Naive thymus-derived CD4-positive, alpha-beta T cell (primary cell): ENCODE results near the gene LPXN. TPM values are rescaled to one million over a fixed set of nuclear protein-coding genes. Genes with fewer than 3 reads are reported as not detected.
"Not testable (repeated sequence)": the region's sequence is repeated elsewhere in the genome, so short reads cannot be mapped to it uniquely, and the experiment has no call there.

Experiments
- ATAC-seq: fragments of 150-1000 bp; cut with Tn5 transposase; 2 replicates; pipeline ENCODE4 v1.10.0; 2021; ENCODE audit warnings: mild to moderate bottlenecking, moderate library complexity
- CTCF ChIA-PET: fragments of 350-600 bp; sonication (Branson Sonifier 250); formaldehyde crosslinking; loops from one replicate; lab custom pipeline; 2021; ENCODE audit warnings: antibody characterized with exemption; lab: Charles Lee
- POLR2A ChIA-PET: fragments of 350-600 bp; sonication (Branson Sonifier 250); formaldehyde crosslinking; loops from one replicate; lab custom pipeline; 2021; ENCODE audit warnings: antibody characterized with exemption, inconsistent platforms; lab: Charles Lee
- DNase-seq, 9 donors: peaks; one replicate each; pipeline versions ENCODE4 v3.0.0 to v3.0.0-alpha.2; 2020 to 2022; ENCODE audit warnings: mixed read lengths in 1 of 9
- H3K27ac ChIP-seq: one replicate; pipeline ENCODE4 v1.7.0; 2013; ENCODE audit warnings: mild to moderate bottlenecking, low read depth, low read length, moderate library complexity
- H3K27me3 ChIP-seq, 2 donors: one replicate each; pipeline ENCODE4 v1.7.0; 2013; ENCODE audit warnings: low read length in 2 of 2, mild to moderate bottlenecking in 2 of 2, moderate library complexity in 2 of 2; ENCODE audit not compliant: control insufficient read depth in 2 of 2, insufficient read depth in 2 of 2
- H3K36me3 ChIP-seq, 3 experiments: 1 replicate in 2 of 3; 2 replicates in 1 of 3; pipeline ENCODE4 v1.7.0; 2013; ENCODE audit warnings: low read length in 3 of 3, mild to moderate bottlenecking in 3 of 3, moderate library complexity in 1 of 3; ENCODE audit not compliant: insufficient read depth in 3 of 3, control insufficient read depth in 2 of 3
- H3K4me1 ChIP-seq, 2 donors: one replicate each; pipeline ENCODE4 v1.7.0; 2013; ENCODE audit warnings: low read length in 2 of 2, mild to moderate bottlenecking in 2 of 2, moderate library complexity in 1 of 2; ENCODE audit not compliant: control insufficient read depth in 2 of 2, insufficient read depth in 2 of 2
- H3K4me3 ChIP-seq: 2 replicates; pipeline ENCODE4 v1.7.0; 2013; ENCODE audit warnings: mild to moderate bottlenecking, low read length
- H3K9me3 ChIP-seq, 3 experiments: 1 replicate in 2 of 3; 2 replicates in 1 of 3; pipeline ENCODE4 v1.7.0; 2013; ENCODE audit warnings: low read length in 3 of 3; ENCODE audit not compliant: control insufficient read depth in 2 of 3
- H3K27ac Mint-ChIP-seq, 9 donors: one replicate each; pipeline ENCODE4 v1.8.0; 2020 to 2022; ENCODE audit warnings: mixed read lengths in 9 of 9, mild to moderate bottlenecking in 8 of 9, moderate library complexity in 5 of 9, inconsistent platforms in 2 of 9
- H3K27me3 Mint-ChIP-seq, 5 donors: one replicate each; pipeline ENCODE4 v1.8.0; 2021 to 2022; ENCODE audit warnings: mixed read lengths in 5 of 5, mild to moderate bottlenecking in 1 of 5
- H3K36me3 Mint-ChIP-seq, 5 donors: one replicate each; pipeline ENCODE4 v1.8.0; 2020 to 2022; ENCODE audit warnings: mixed read lengths in 5 of 5, mild to moderate bottlenecking in 3 of 5, inconsistent platforms in 1 of 5
- H3K4me1 Mint-ChIP-seq, 7 donors: one replicate each; pipeline ENCODE4 v1.8.0; 2020 to 2022; ENCODE audit warnings: mixed read lengths in 7 of 7, mild to moderate bottlenecking in 3 of 7, inconsistent platforms in 1 of 7
- H3K4me3 Mint-ChIP-seq, 10 donors: one replicate each; pipeline ENCODE4 v1.8.0; 2020 to 2022; ENCODE audit warnings: mild to moderate bottlenecking in 10 of 10, mixed read lengths in 10 of 10, moderate library complexity in 6 of 10, inconsistent platforms in 2 of 10
- H3K9me3 Mint-ChIP-seq, 11 donors: one replicate each; pipeline ENCODE4 v1.8.0; 2020 to 2022; ENCODE audit warnings: mixed read lengths in 11 of 11, mild to moderate bottlenecking in 4 of 11, inconsistent platforms in 1 of 11, moderate library complexity in 1 of 11
- intact Hi-C, 2 donors: fragments of 100-400 bp; cut with micrococcal nuclease; formaldehyde crosslinking; loops; one replicate each; pipeline ENCODE4 v1.15.1; 2023
- polyA plus RNA-seq, 2 donors: library from polyadenylated mRNA; unstranded; fragments of 300-500 nt; fragmentation: Illumina TruSeq; gene quantifications; one replicate each; pipeline ENCODE4 v1.2.3, GENCODE V29; 2021
- total RNA-seq, 6 experiments: library from RNA in 5 of 6; stranded (reverse) in 5 of 6; gene quantifications; 1 replicate in 5 of 6; 2 replicates in 1 of 6; pipeline ENCODE4 v1.2.3 and lab custom pipeline; 2021 to 2026

LPXN gene
- total and polyA plus RNA-seq, 7 experiments from 2014 or later: 58.2 to 215 (median 143) TPM

DNA sequence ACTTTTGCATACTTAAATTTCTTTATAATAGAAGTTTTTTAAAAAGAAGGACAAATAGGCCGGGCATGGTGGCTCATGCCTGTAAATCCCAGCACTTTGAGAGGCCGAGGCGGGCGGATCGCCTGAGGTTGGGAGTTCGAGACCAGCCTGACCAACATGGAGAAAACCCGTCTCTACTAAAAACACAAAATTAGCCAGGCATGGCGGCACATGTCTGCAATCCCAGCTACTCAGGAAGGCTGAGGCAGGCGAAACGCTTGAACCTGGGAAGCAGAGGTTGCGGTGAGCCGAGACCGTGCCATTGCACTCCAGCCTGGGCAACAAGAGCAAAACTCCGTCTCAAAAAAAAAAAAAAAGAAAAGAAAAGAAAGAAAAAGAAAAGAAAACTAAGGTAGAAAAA, 2.8 kb downstream of the LPXN start:
- H3K9me3 ChIP-seq, ATAC-seq, H3K27me3 Mint-ChIP-seq, H3K27me3 ChIP-seq, DNase-seq, H3K9me3 Mint-ChIP-seq: not testable (repeated sequence)
- peaks cover 5 to 41% (median 19%) of the 10 kb centered on the region in 5 donors for H3K36me3 Mint-ChIP-seq
- POLR2A ChIA-PET: interaction anchor here (0.7 to 8.6 kb wide), 7 partner anchors 13 to 920 kb away, joined by 3 to 140 read pairs (median 3); no protein-coding TSS in a partner anchor
- peak overlapping the region; percentile 98 for H3K27ac ChIP-seq
- H3K27ac Mint-ChIP-seq: peak overlapping the region; percentile 90 to 100 (median 98)
- H3K36me3 ChIP-seq: peaks cover 5 to 23% (median 7%) of the 10 kb centered on the region in 3 experiments
- intact Hi-C loops: loop anchor here in 1 of 2 donors (10.0 kb wide), 1 partner anchor 1148 kb away; the partner anchor contains the start of gene SLC43A3
- H3K4me3 ChIP-seq: peak overlapping the region; percentile 99
- CTCF ChIA-PET: interaction anchor here (0.7 to 1.7 kb wide), 3 partner anchors 20 to 49 kb away, joined by 4 to 5 read pairs (median 5); no protein-coding TSS in a partner anchor
- peaks cover 33 to 90% (median 75%) of the 10 kb centered on the region in 7 donors for H3K4me1 Mint-ChIP-seq
- H3K4me1 ChIP-seq: peaks cover 29 to 49% of the 10 kb centered on the region in 2 donors
- peak overlapping the region; percentile 87 to 99 (median 96) for H3K4me3 Mint-ChIP-seq

DNA sequence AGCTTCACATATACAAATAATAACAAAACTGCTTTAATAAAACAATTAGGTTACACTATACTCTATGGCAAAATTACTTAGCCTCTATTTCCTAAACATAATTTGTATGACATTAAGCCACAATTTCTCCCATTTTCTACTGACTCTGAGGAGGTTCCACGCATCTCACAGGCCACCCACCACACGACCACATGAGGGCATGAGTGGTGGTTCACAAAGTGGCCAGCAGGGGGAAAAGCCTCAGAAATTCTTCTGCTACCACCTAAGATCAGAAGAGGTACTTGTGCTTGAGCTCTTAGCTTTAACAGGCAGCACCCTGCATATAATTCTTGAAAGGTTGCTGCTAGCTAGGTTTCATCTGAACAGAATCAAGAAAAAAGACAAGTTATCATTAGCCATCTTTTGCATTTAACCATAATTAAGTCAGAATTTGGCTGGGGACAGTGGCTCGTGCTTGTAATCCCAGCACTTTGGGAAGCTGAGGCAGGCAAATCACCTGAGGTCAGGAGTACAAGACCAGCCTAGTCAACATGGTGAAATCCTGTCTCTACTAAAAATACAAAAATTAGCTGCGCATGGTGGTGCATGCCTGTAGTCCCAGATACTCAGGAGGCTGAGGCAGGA, 7.7 kb downstream of the LPXN start:
- H3K9me3 Mint-ChIP-seq: no peaks in the 10 kb centered on the region
- H3K27ac Mint-ChIP-seq: peak overlapping the region in 8 of 9 donors; percentile 0 to 89 (median 49)
- H3K36me3 Mint-ChIP-seq: peaks cover 12 to 41% (median 32%) of the 10 kb centered on the region in 5 donors
- Histone ChIP-seq H3K27ac (no peak overlapping the region), H3K9me3 (no peaks in the 10 kb centered on the region), H3K4me1 (peaks cover 24 to 53% of the 10 kb centered on the region in 2 donors), H3K4me3 (no peak overlapping the region), H3K27me3 (no peaks in the 10 kb centered on the region), H3K36me3 (peaks cover 5 to 31% (median 15%) of the 10 kb centered on the region in 3 experiments)
- POLR2A ChIA-PET: interaction anchor here (0.6 to 4.1 kb wide), 9 partner anchors 9 to 1002 kb away, joined by 3 to 60 read pairs (median 4); partner anchors contain the start of genes LPXN and ZFP91
- H3K27me3 Mint-ChIP-seq: no peaks in the 10 kb centered on the region
- intact Hi-C loops: loop anchor here (1.0 to 2.0 kb wide), 5 partner anchors 11 to 221 kb away; partner anchors contain the start of gene ZFP91 (in 1 of the 2)
- peak; percentile 48 to 79 (median 75) for DNase-seq
- ATAC-seq: peak; percentile 99
- peaks cover 43 to 79% (median 58%) of the 10 kb centered on the region in 7 donors for H3K4me1 Mint-ChIP-seq
- CTCF ChIA-PET: interaction anchor here (0.6 to 3.6 kb wide), 35 partner anchors 9 to 1237 kb away, joined by 3 to 27 read pairs (median 4); partner anchors contain the start of genes LPXN and ZFP91
- peak overlapping the region; percentile 20 to 71 (median 62) for H3K4me3 Mint-ChIP-seq

DNA sequence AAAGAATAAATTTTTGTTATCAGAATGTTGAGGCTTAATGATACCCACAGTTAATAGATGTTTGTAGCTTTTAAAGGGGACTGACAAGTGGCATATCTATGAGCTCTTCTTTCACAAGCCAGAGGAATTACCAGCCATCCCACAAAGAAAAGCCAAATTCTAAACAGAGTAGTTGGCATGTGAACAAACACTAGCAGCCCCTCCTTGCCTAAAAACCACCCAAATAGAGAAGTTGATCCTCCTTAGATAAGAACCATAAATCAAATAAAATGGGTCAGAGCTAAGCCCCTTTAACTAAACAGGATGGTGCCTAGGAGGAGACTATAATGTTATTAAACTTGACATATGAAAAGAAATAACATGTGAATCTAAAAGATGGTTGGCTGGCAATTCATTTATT, 11.4 kb downstream of the LPXN start:
- Histone ChIP-seq H3K27me3 (no peaks in the 10 kb centered on the region), H3K4me3 (no peak overlapping the region), H3K9me3 (no peaks in the 10 kb centered on the region), H3K36me3 (peaks cover 0 to 20% (median 8%) of the 10 kb centered on the region in 3 experiments), H3K27ac (peak overlapping the region; percentile 8), H3K4me1 (peaks cover 29 to 56% of the 10 kb centered on the region in 2 donors)
- H3K27me3 Mint-ChIP-seq: no peaks in the 10 kb centered on the region
- H3K4me3 Mint-ChIP-seq: peak overlapping the region in 6 of 10 donors; percentile 10 to 71 (median 32)
- ChIA-PET POLR2A (interaction anchor here (1.0 to 3.3 kb wide), 6 partner anchors 9 to 37 kb away, joined by 3 to 21 read pairs (median 4); no protein-coding TSS in a partner anchor), CTCF (interaction anchor here (1.0 to 1.5 kb wide), 3 partner anchors 14 to 65 kb away, joined by 3 to 4 read pairs (median 4); no protein-coding TSS in a partner anchor)
- intact Hi-C loops: no loop called here
- DNase-seq: no peak
- peak; percentile 14 for ATAC-seq
- peaks cover 10 to 44% (median 32%) of the 10 kb centered on the region in 5 donors for H3K36me3 Mint-ChIP-seq
- H3K9me3 Mint-ChIP-seq: no peaks in the 10 kb centered on the region
- peak overlapping the region in 6 of 9 donors; percentile 0 to 85 (median 74) for H3K27ac Mint-ChIP-seq
- peaks cover 52 to 85% (median 71%) of the 10 kb centered on the region in 7 donors for H3K4me1 Mint-ChIP-seq

DNA sequence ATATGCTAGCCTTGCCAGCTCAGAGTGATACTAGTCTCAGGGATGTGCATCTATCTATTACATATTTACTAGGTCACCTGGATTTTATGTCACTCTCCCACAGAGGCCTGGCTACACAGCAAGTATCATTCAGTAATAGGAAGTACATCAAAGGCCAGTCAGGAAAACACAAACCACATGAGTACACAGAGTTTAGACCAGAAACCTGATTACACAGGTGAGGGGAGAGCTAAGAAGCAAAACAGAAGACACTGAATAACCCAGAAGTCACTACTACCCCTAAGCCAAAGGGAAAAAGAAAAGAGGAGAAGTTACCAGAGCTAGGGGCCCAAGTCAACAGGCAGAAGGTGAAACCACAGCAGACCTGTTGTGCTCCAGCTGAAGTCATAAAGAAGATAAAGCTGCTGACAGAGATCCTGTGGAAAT, 13.3 kb downstream of the LPXN start:
- Histone ChIP-seq H3K4me1 (peaks cover 24 to 41% of the 10 kb centered on the region in 2 donors), H3K4me3 (no peak overlapping the region), H3K27me3 (no peaks in the 10 kb centered on the region), H3K9me3 (no peaks in the 10 kb centered on the region), H3K27ac (peak overlapping the region; percentile 12), H3K36me3 (peaks cover 4 to 12% (median 5%) of the 10 kb centered on the region in 3 experiments)
- ATAC-seq (peak; percentile 38), DNase-seq (no peak)
- Mint-ChIP-seq H3K4me3 (peak overlapping the region; percentile 32 to 79 (median 64)), H3K9me3 (no peaks in the 10 kb centered on the region), H3K27ac (peak overlapping the region; percentile 28 to 89 (median 75)), H3K27me3 (no peaks in the 10 kb centered on the region), H3K4me1 (peaks cover 45 to 82% (median 64%) of the 10 kb centered on the region in 7 donors), H3K36me3 (peaks cover 10 to 39% (median 20%) of the 10 kb centered on the region in 5 donors)
- POLR2A ChIA-PET: interaction anchor here (1.4 to 3.3 kb wide), 3 partner anchors 13 to 26 kb away, joined by 3 to 21 read pairs (median 4); partner anchors contain the start of gene LPXN
- CTCF ChIA-PET: interaction anchor here (0.6 to 1.4 kb wide), 5 partner anchors 15 to 67 kb away, joined by 3 to 9 read pairs (median 4); no protein-coding TSS in a partner anchor
- intact Hi-C loops: loop anchor here in 1 of 2 donors (2.0 kb wide), 1 partner anchor 16 kb away; no protein-coding TSS in a partner anchor

DNA sequence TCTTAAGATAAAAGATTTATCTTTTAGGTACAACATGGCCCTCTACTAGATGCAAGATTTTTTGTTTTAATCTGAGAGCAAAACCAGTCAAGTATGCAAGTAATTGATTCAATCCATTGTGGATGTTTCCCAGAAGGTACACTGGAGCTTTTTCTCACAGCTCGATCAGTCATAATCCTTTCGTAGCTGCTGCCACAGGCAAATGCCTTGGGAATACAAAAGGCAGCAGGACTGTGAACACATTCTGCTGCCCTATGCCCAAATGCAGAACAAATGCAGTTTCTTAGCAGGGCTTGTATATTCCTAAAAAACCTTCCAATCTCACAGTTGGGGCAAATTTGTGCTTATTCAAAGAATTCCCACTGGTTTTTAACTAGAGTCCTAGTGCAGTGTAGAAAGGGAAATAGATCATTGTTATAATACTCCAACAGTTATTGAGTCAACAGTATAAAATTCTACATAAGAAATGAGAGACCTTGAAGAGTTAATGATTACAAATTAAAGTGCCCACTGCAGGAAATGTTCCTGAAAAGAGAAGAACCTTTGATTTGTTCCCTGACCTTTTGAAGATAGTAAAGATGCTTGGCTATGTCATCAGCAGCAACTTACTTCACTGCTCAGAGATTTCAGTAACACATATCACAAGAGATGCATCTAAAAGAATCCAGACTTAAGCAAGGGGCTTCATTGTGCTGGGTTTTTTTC, 14.1 kb downstream of the LPXN start:
- CTCF ChIA-PET: interaction anchor here (1.3 kb wide), 1 partner anchor 16 kb away, joined by 6 read pairs; no protein-coding TSS in a partner anchor
- Mint-ChIP-seq H3K36me3 (peaks cover 10 to 44% (median 20%) of the 10 kb centered on the region in 5 donors), H3K9me3 (no peaks in the 10 kb centered on the region), H3K27me3 (no peaks in the 10 kb centered on the region), H3K4me1 (peaks cover 51 to 87% (median 72%) of the 10 kb centered on the region in 7 donors), H3K4me3 (peak overlapping the region in 5 of 10 donors; percentile 31 to 79 (median 37)), H3K27ac (peak overlapping the region in 6 of 9 donors; percentile 28 to 75 (median 58))
- no peaks in the 10 kb centered on the region for H3K9me3 ChIP-seq
- intact Hi-C loops: loop anchor here in 1 of 2 donors (2.0 kb wide), 1 partner anchor 15 kb away; no protein-coding TSS in a partner anchor
- peak overlapping the region; percentile 9 for H3K27ac ChIP-seq
- H3K27me3 ChIP-seq: no peaks in the 10 kb centered on the region
- ATAC-seq: no peak
- POLR2A ChIA-PET: interaction anchor here (1.0 to 3.3 kb wide), 4 partner anchors 14 to 25 kb away, joined by 3 to 21 read pairs (median 4); partner anchors contain the start of gene LPXN
- DNase-seq: no peak
- peaks cover 27 to 40% of the 10 kb centered on the region in 2 donors for H3K4me1 ChIP-seq
- no peak overlapping the region for H3K4me3 ChIP-seq
- H3K36me3 ChIP-seq: peaks cover 0 to 12% (median 4%) of the 10 kb centered on the region in 3 experiments
